ENCODE measurements around the gene POU3F1. TPM values are rescaled to one million over a fixed set of nuclear protein-coding genes. Genes with fewer than 3 reads are reported as not detected.

Gene POU3F1
- total RNA-seq, 1 donor from 2014 or later = not detected

- peak within 1 kb of the TSS; percentile 78 for H3K4me3 ChIP-seq (ENCODE audit: low read depth, low read length)
- DNase-seq (ENCODE audit: low read depth) = peak; percentile 98
- no peak for TF ChIP-seq CTCF (conservative IDR thresholded peaks at IDR 0.05; ENCODE audit: low read depth, low read length)
These were observed 34.0 kb downstream of the POU3F1 start, which contains the start of gene UTP11 for GRCh38 chr1:38012363-38013226. UTP11 (plus strand) TSS chr1:38012734; CDS start chr1:38012803, 69 bp downstream.

DNA sequence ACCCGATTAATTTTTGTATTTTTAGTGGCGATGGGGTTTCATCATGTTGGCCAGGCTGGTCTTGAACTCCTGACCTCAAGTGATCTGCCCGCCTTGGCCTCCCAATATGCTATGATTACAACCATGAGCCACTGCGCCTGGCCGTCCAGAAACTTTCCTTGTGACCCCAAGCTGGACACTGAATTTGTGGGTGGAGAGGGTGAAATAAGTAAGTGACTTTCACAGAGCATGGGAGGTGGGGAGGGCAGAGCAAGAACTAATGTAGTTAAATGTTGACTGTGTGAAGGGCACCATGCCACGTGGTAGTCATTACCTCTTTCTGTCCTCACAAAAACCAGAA is 36.8 kb downstream of the POU3F1 start:
- TF ChIP-seq CTCF (conservative IDR thresholded peaks at IDR 0.05; ENCODE audit: low read depth, low read length) = no peak
- no peak overlapping the region for H3K4me3 ChIP-seq (ENCODE audit: low read depth, low read length)
- no peak for DNase-seq (ENCODE audit: low read depth)

DNA sequence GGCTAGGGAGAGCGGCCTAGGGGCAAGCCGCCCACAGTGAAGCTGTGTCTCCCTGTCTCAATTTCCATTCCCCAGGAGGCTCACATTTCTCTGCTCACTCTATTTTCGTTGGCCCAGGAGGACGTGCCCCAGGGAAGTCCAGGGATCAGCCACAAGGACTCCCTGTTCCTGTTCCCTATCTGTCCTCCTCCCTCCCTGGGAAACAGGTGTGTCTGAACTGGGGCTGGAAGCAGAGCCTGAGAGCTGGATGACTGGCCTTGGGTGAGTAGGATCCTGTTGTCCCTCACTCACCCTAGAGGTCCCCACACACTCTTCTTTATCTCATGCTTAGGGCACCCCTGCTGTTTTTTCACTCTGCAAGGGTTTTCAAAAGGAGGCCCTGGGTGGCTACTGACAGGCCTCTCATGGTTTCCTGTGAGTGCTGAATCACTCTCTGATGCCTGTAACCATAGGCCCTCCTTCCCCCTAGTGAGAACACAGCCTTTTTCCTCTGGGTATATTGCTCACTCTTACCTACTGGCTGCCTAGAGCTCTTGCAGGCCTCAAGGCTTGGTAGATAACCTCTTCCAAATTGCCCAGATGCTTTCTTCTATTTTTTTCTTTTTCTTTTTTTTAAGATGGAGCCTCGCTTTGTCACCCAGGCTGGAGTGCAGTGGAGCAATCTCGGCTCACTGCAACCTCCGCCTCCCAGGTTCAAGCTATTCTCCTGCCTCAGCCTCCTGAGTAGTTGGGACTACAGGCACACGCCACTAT is 37.3 kb downstream of the POU3F1 start:
- H3K4me3 ChIP-seq (ENCODE audit: low read depth, low read length) = no peak overlapping the region
- DNase-seq (ENCODE audit: low read depth) = no peak
- no peak for TF ChIP-seq CTCF (conservative IDR thresholded peaks at IDR 0.05; ENCODE audit: low read depth, low read length)

DNA sequence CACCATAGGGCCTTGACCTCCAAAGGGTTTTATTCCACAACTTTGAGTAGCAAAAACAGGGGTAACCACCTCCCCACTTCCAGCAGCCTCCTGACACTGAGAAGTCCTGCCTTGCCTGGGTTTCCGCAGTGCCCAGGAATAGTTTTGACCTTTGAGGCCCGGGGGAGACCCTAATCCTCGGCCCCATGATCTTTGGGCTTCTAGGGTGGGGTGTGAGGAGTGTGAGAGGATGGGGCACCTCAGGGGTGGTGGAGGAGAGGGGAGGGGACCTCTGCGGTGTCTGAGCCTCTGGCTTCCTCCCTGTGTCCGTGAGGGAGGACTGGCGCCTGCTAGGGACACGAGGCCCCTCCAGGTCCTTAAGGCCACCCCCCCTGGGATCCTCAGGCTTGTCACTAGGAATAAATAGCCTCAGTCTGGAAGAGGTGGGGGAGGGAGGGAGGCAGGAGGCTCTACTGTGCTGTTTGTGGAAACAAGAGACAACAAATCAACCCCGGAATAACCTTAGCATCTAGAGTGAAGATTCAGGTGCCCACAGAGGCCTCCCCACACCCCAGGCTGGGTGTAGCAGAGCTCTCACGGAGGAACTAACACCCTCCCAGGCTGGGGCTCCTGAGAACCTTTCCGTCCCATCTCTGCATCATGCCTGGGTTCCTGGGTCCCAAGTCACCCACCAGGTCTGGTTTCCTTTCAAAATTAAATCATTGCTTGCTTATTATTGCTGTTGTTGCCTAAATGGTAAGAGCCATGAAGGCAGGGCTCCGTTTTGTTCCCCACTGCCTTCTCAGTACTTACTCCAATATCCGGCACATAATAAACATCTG is 40.4 kb downstream of the POU3F1 start:
- TF ChIP-seq CTCF (conservative IDR thresholded peaks at IDR 0.05; ENCODE audit: low read depth, low read length) = no peak
- DNase-seq (ENCODE audit: low read depth) = no peak
- H3K4me3 ChIP-seq (ENCODE audit: low read depth, low read length) = no peak overlapping the region

- H3K4me3 ChIP-seq (ENCODE audit: low read depth, low read length) = peak within 1 kb of the TSS; percentile 76
- DNase-seq (ENCODE audit: low read depth) = no peak
- no peak for TF ChIP-seq CTCF (conservative IDR thresholded peaks at IDR 0.05; ENCODE audit: low read depth, low read length)
These were observed 41.2 kb downstream of the POU3F1 start, which contains the start of gene FHL3 for GRCh38 chr1:38005195-38006007. FHL3 (minus strand) TSS chr1:38005514; CDS start chr1:37999412, 6,102 bp downstream.
